Measurements from ENCODE around the gene TMEM170A.

DNA sequence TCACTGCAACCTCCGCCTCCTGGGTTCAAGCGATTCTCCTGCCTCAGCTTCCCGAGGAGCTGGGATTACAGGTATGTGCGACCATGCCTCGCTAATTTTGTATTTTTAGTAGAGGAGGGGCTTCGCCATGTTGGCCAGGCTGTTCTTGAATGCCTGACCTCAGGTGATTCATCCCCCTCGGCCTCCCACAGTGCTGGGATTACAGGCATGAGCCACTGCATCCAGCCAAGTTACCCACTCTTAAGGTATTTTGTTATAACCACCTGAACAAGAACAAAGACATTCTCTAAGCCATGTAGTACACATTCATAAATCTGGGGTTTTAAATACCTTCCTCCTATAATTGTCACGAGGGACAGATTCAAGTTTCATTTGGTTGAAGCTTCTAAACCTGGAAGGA lies 12.3 kb upstream of the TMEM170A start:
- TF ChIP-seq CTCF (IDR thresholded peaks at IDR 0.05; ENCODE audit: insufficient read depth, low read depth, low read length) = no peak
- TF ChIP-seq EZH2 (IDR thresholded peaks at IDR 0.05; ENCODE audit: insufficient read depth, low read length) = no peak
